ENCODE data around the gene CELA3A. TPM values are rescaled to one million over a fixed set of nuclear protein-coding genes. Genes with fewer than 3 reads are reported as not detected.

Gene CELA3A
- total RNA-seq, 4 donors from 2014 or later = not detected

DNA sequence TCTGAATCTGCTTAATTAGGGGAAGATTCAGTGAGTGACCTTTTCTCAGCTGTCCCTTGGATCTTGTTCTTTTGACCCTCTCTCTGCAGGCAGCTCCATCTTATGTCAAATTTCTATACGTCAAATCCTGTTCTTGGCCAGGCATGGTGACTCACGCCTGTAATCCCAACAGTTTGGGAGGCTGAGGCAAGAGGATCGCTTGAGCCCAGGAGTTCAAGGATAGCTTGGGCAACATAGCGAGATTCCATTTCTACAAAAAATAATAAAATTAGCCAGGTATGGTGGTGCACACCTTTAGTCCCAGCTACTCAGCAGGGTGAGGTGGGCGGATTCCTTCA is 38.8 kb downstream of the CELA3A start:
- H3K27ac ChIP-seq = peak overlapping the region in 2 of 4 donors; percentile 4 to 8

DNA sequence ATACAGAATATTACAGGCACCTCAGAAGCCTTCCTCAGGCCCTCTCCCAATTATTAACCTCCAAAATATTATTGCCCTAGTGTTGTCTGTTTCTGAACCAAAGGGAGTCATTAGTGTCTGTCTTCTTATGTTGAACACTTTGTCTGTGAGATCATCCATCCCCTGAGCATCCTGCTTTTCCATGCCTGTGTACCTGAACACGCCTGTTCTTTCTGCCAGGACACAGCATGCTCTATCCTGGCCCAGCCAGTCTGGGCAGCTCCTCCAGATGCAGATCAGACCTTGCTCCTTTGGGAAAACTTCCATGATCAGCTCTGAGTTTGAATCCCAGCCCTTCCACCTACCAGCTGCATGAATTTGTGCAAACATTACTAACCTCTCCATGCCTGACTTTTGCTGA is 40.0 kb downstream of the CELA3A start:
- ATAC-seq (no peak), DNase-seq (no peak)
- H3K4me3 ChIP-seq = no peak overlapping the region
- TF ChIP-seq, protein P1, sequence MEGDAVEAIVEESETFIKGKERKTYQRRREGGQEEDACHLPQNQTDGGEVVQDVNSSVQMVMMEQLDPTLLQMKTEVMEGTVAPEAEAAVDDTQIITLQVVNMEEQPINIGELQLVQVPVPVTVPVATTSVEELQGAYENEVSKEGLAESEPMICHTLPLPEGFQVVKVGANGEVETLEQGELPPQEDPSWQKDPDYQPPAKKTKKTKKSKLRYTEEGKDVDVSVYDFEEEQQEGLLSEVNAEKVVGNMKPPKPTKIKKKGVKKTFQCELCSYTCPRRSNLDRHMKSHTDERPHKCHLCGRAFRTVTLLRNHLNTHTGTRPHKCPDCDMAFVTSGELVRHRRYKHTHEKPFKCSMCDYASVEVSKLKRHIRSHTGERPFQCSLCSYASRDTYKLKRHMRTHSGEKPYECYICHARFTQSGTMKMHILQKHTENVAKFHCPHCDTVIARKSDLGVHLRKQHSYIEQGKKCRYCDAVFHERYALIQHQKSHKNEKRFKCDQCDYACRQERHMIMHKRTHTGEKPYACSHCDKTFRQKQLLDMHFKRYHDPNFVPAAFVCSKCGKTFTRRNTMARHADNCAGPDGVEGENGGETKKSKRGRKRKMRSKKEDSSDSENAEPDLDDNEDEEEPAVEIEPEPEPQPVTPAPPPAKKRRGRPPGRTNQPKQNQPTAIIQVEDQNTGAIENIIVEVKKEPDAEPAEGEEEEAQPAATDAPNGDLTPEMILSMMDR (IDR thresholded peaks at IDR 0.05 in 4 of 5, conservative IDR thresholded peaks at IDR 0.05 in 1 of 5) = no peak
- no peak for TF ChIP-seq POLR2A (IDR thresholded peaks at IDR 0.05)
- no peaks in the 10 kb centered on the region for H3K36me3 ChIP-seq
- intact Hi-C loops (cut with DNase I; ENCODE audit: low total_unique reads) (no loop called here), in situ Hi-C loops (cut with MboI; ENCODE audit: low sequenced_read_pairs in 4 of 4) (no loop called here)
- no peaks in the 10 kb centered on the region for H3K27me3 ChIP-seq
- H3K27ac ChIP-seq = no peak overlapping the region
- peaks cover 10 to 12% of the 10 kb centered on the region in 2 donors for H3K4me1 ChIP-seq
- H3K9me3 ChIP-seq = no peaks in the 10 kb centered on the region

More for the DNA sequence above, 38.8 kb downstream of the CELA3A start:
- TF ChIP-seq, protein P1 (IDR thresholded peaks at IDR 0.05 in 4 of 5, conservative IDR thresholded peaks at IDR 0.05 in 1 of 5) = no peak
- no peak for TF ChIP-seq POLR2A (IDR thresholded peaks at IDR 0.05)
- no peak overlapping the region for H3K4me3 ChIP-seq
- H3K9me3 ChIP-seq = no peaks in the 10 kb centered on the region
- no peaks in the 10 kb centered on the region for H3K36me3 ChIP-seq
- peaks cover 10 to 12% of the 10 kb centered on the region in 2 donors for H3K4me1 ChIP-seq
- in situ Hi-C loops (cut with MboI; ENCODE audit: low sequenced_read_pairs in 4 of 4) (no loop called here), intact Hi-C loops (cut with DNase I; ENCODE audit: low total_unique reads) (no loop called here)
- DNase-seq (no peak), ATAC-seq (no peak)
- no peaks in the 10 kb centered on the region for H3K27me3 ChIP-seq

DNA sequence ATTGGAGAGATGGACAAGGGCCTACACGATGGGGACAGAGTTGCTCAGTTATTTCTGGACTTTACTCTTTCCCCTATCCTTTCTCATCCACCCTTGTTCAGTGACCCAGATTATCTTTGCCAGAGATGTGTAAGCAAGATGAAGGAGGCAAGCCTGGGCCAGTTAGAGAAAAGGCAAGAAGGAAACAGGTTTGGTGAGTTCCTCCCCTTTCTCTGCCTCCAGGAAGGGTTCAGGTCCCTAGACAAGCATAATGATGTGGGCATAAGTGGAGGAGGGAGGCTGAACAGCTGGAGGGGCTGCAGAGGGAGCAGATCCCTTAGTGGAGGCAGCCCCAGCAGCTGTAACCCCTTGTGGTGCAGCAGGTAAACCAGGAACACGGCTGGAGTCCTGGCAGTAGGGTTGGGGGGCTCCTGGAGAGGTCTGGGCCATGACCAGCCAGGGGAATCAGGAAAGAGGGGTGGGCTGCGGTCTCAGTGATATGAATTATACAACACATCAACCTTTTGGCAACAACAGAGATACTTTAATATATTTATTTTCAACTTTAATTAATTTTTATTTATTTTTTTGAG is 41.8 kb downstream of the CELA3A start:
- intact Hi-C loops (cut with DNase I; ENCODE audit: low total_unique reads) = no loop called here
- DNase-seq (no peak), ATAC-seq (no peak)
- H3K4me1 ChIP-seq = no peaks in the 10 kb centered on the region
- no peaks in the 10 kb centered on the region for H3K27me3 ChIP-seq
- no peak overlapping the region for H3K4me3 ChIP-seq
- H3K9me3 ChIP-seq = no peaks in the 10 kb centered on the region
- TF ChIP-seq, protein P1 (IDR thresholded peaks at IDR 0.05 in 4 of 5, conservative IDR thresholded peaks at IDR 0.05 in 1 of 5) = no peak
- no peak for TF ChIP-seq POLR2A (IDR thresholded peaks at IDR 0.05)
- in situ Hi-C loops (cut with MboI; ENCODE audit: low sequenced_read_pairs in 4 of 4) = no loop called here
- H3K27ac ChIP-seq = no peak overlapping the region
- H3K36me3 ChIP-seq = no peaks in the 10 kb centered on the region

DNA sequence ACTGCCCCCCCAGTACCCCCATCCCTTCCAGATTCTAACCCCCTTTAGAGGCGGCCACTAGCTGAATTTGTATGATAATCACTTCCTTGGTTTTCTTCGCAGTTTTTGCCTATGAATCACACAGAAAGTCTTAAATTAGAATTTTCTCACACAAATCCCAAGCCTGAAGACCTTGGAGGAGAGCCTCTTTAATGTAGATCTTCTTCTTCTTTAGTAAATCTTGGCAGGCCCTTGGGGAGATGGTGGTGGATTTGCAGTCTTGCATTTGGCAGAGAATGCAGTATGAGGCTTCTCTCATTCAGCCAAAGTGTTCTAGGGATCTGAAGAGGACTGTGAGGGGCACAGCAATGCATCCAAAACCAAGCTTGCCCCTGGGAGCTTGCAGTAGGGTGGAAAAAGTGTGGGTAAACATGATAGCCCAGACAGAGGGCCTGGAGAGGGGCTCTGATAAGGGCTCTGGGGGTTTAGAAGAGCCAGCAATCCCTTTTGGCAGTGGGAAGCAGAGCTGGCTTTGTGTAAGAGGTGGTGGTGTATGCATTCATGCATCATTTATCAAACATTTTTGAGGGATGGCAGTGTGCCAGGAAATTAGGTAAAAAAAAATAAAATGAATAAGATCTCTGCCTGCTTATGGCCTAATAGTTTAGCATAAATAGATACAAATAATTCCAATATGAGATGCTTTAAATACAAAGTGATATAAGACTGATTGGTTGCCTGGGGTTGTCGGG is 43.4 kb downstream of the CELA3A start:
- no peak for TF ChIP-seq POLR2A (IDR thresholded peaks at IDR 0.05)
- TF ChIP-seq, protein P1 (IDR thresholded peaks at IDR 0.05 in 4 of 5, conservative IDR thresholded peaks at IDR 0.05 in 1 of 5) = no peak
- Histone ChIP-seq H3K4me1 (no peaks in the 10 kb centered on the region), H3K9me3 (no peaks in the 10 kb centered on the region), H3K36me3 (no peaks in the 10 kb centered on the region), H3K27ac (no peak overlapping the region), H3K27me3 (no peaks in the 10 kb centered on the region), H3K4me3 (no peak overlapping the region)
- in situ Hi-C loops (cut with MboI; ENCODE audit: low sequenced_read_pairs in 4 of 4) (no loop called here), intact Hi-C loops (cut with DNase I; ENCODE audit: low total_unique reads) (no loop called here)
- DNase-seq (no peak), ATAC-seq (no peak)
